HFFc6 (cell line): ENCODE data around the gene CREBBP. TPM values are rescaled to one million over a fixed set of nuclear protein-coding genes. Genes with fewer than 3 reads are reported as not detected.
A peak's percentile ranks its signal among the peaks of the same experiment; 100 is the strongest.

Source experiments
- DNase-seq: peaks from one replicate; pipeline ENCODE4 v3.0.0-alpha.2; 2018
- H3K27ac Mint-ChIP-seq: 2 replicates; pipeline ENCODE4 v1.8.0; 2020; ENCODE audit warnings: mild to moderate bottlenecking, mixed read lengths
- H3K27me3 Mint-ChIP-seq: 2 replicates; pipeline ENCODE4 v1.8.0; 2021; ENCODE audit warnings: mild to moderate bottlenecking, moderate library complexity, mixed read lengths; ENCODE audit not compliant: insufficient read depth
- H3K36me3 Mint-ChIP-seq: 2 replicates; pipeline ENCODE4 v1.8.0; 2021; ENCODE audit warnings: low read depth, mixed read lengths
- H3K4me1 Mint-ChIP-seq: 2 replicates; pipeline ENCODE4 v1.8.0; 2020; ENCODE audit warnings: low read depth, mixed read lengths
- H3K4me3 Mint-ChIP-seq: 2 replicates; pipeline ENCODE4 v1.8.0; 2020; ENCODE audit warnings: mild to moderate bottlenecking, moderate library complexity, mixed read lengths
- H3K9me3 Mint-ChIP-seq: 2 replicates; pipeline ENCODE4 v1.8.0; 2020; ENCODE audit warnings: mild to moderate bottlenecking, mixed read lengths
- total RNA-seq, 6 experiments: library from RNA; stranded (reverse); fragmentation: NEBNext Ultra II Directional; extraction: Animal tissue kit (Norgen Biotek cat#: 25700); gene quantifications; 2 replicates in 1 of 6; 3 replicates in 5 of 6; pipeline ENCODE4 v1.2.3, GENCODE V29; 2021
- TF ChIP-seq, protein P1 (sequence below): fragments of 200-600 bp; sonication (generic); IDR thresholded peaks from 2 replicates; pipeline ENCODE4 v1.5.0; 2021; ENCODE audit warnings: antibody characterized with exemption, mild to moderate bottlenecking

CREBBP gene
- total RNA-seq, 6 experiments from 2014 or later = 40.2 to 51.4 (median 43.4) TPM

GRCh38 chr16:3752984-3753383 is 127.5 kb downstream of the CREBBP start:
- H3K4me3 Mint-ChIP-seq = no peak overlapping the region
- TF ChIP-seq, protein P1, sequence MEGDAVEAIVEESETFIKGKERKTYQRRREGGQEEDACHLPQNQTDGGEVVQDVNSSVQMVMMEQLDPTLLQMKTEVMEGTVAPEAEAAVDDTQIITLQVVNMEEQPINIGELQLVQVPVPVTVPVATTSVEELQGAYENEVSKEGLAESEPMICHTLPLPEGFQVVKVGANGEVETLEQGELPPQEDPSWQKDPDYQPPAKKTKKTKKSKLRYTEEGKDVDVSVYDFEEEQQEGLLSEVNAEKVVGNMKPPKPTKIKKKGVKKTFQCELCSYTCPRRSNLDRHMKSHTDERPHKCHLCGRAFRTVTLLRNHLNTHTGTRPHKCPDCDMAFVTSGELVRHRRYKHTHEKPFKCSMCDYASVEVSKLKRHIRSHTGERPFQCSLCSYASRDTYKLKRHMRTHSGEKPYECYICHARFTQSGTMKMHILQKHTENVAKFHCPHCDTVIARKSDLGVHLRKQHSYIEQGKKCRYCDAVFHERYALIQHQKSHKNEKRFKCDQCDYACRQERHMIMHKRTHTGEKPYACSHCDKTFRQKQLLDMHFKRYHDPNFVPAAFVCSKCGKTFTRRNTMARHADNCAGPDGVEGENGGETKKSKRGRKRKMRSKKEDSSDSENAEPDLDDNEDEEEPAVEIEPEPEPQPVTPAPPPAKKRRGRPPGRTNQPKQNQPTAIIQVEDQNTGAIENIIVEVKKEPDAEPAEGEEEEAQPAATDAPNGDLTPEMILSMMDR = no peak
- H3K36me3 Mint-ChIP-seq = peaks cover 50% of the 10 kb centered on the region
- H3K4me1 Mint-ChIP-seq = peaks cover 26% of the 10 kb centered on the region
- H3K27ac Mint-ChIP-seq = no peak overlapping the region; the same call in 1 of the 2 replicates
- H3K27me3 Mint-ChIP-seq = peaks cover 1% of the 10 kb centered on the region; the same call in 1 of the 2 replicates
- DNase-seq = no peak
- no peaks in the 10 kb centered on the region for H3K9me3 Mint-ChIP-seq

- Mint-ChIP-seq H3K36me3 (peaks cover 44% of the 10 kb centered on the region), H3K4me1 (peaks cover 30% of the 10 kb centered on the region), H3K27me3 (peaks cover 1% of the 10 kb centered on the region; the same call in 1 of the 2 replicates), H3K27ac (no peak overlapping the region), H3K9me3 (no peaks in the 10 kb centered on the region), H3K4me3 (no peak overlapping the region)
- TF ChIP-seq, protein P1 = no peak
- DNase-seq = no peak
Measured at GRCh38 chr16:3751878-3752277, 128.6 kb downstream of the CREBBP start.

- Mint-ChIP-seq H3K27me3 (peaks cover 5% of the 10 kb centered on the region), H3K4me3 (no peak overlapping the region), H3K9me3 (no peaks in the 10 kb centered on the region), H3K36me3 (peaks cover 54% of the 10 kb centered on the region), H3K27ac (no peak overlapping the region), H3K4me1 (peaks cover 21% of the 10 kb centered on the region)
- no peak for DNase-seq
- TF ChIP-seq, protein P1 = no peak
Measured at GRCh38 chr16:3748307-3748706, 132.2 kb downstream of the CREBBP start.

GRCh38 chr16:3745751-3746355 is 134.7 kb downstream of the CREBBP start:
- H3K9me3 Mint-ChIP-seq = no peaks in the 10 kb centered on the region
- H3K4me1 Mint-ChIP-seq = peaks cover 20% of the 10 kb centered on the region; the same call in 1 of the 2 replicates
- no peak for DNase-seq
- H3K4me3 Mint-ChIP-seq = no peak overlapping the region
- peak overlapping the region; percentile 59; the same call in 1 of the 2 replicates for H3K27ac Mint-ChIP-seq
- peaks cover 43% of the 10 kb centered on the region for H3K36me3 Mint-ChIP-seq
- peaks cover 5% of the 10 kb centered on the region for H3K27me3 Mint-ChIP-seq
- TF ChIP-seq, protein P1 = no peak

DNA sequence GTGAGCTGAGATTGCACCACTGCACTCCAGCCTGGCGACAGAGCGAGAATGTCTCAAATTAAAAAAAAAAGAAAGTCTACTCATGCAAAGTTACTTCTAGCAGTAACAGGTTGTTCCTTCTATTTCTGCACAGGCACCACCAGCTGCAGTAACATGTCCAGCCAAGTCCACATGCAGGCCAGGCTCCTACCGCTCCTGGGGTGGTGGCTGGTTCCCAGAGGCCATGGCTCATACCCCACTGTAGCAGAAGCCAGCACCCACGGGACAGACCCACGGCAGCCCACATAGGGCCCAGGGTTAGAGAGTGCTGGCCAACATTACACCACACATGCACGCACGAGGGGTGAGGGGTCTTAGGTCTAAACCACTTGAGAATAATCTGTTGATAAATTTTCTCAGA is 136.5 kb downstream of the CREBBP start:
- H3K27me3 Mint-ChIP-seq = peaks cover 3% of the 10 kb centered on the region
- DNase-seq = no peak
- peaks cover 20% of the 10 kb centered on the region; the same call in 1 of the 2 replicates for H3K4me1 Mint-ChIP-seq
- H3K36me3 Mint-ChIP-seq = peaks cover 38% of the 10 kb centered on the region
- no peak overlapping the region for H3K27ac Mint-ChIP-seq
- H3K9me3 Mint-ChIP-seq = no peaks in the 10 kb centered on the region
- H3K4me3 Mint-ChIP-seq = no peak overlapping the region
- TF ChIP-seq, protein P1 = no peak
